ENCODE results near the gene TBCEL.

The TBCEL gene

GRCh38 chr11:121067026-121067425 is 43.1 kb downstream of the TBCEL start:
- no peak for DNase-seq

- peak; percentile 75 for DNase-seq
These were observed 43.6 kb downstream of the TBCEL start for GRCh38 chr11:121067453-121067852.

- no peak for DNase-seq
These were observed 44.2 kb downstream of the TBCEL start for GRCh38 chr11:121067962-121068647.

- no peak for DNase-seq
These were observed 44.9 kb downstream of the TBCEL start for GRCh38 chr11:121068787-121069186.

- no peak for DNase-seq
These were observed 47.3 kb downstream of the TBCEL start for GRCh38 chr11:121070951-121071845.

GRCh38 chr11:121071846-121072450 is 48.0 kb downstream of the TBCEL start:
- DNase-seq: no peak

- no peak for DNase-seq
These were observed 57.4 kb downstream of the TBCEL start for GRCh38 chr11:121081321-121081720.

GRCh38 chr11:121082219-121082618 is 58.3 kb downstream of the TBCEL start:
- no peak for DNase-seq

- no peak for DNase-seq
These were observed 58.8 kb downstream of the TBCEL start for GRCh38 chr11:121082670-121083069.

GRCh38 chr11:121086866-121087265 is 63.0 kb downstream of the TBCEL start:
- DNase-seq: no peak

- DNase-seq: no peak
These were observed 65.7 kb downstream of the TBCEL start for GRCh38 chr11:121089566-121089965.

GRCh38 chr11:121090145-121090721 is 66.3 kb downstream of the TBCEL start:
- DNase-seq: no peak

- no peak for DNase-seq
These were observed 67.7 kb downstream of the TBCEL start for GRCh38 chr11:121091492-121092152.

GRCh38 chr11:121095561-121095960 is 71.7 kb downstream of the TBCEL start:
- no peak for DNase-seq

GRCh38 chr11:121099364-121099763 is 75.5 kb downstream of the TBCEL start:
- DNase-seq: no peak

GRCh38 chr11:121099885-121100284 is 76.0 kb downstream of the TBCEL start:
- no peak for DNase-seq

- DNase-seq: no peak
These were observed 77.0 kb downstream of the TBCEL start, which contains the start of gene TECTA for GRCh38 chr11:121100943-121101342. Gene TECTA, plus strand, starts transcription at chr11:121101243. Its CDS starts 1,423 bp downstream, at chr11:121102666.

- no peak for DNase-seq
These were observed 80.4 kb downstream of the TBCEL start for GRCh38 chr11:121104312-121104762.

- no peak for DNase-seq
These were observed 81.2 kb downstream of the TBCEL start for GRCh38 chr11:121105063-121105480.

GRCh38 chr11:121105481-121106195 is 81.7 kb downstream of the TBCEL start:
- DNase-seq: no peak

- DNase-seq: peak; percentile 45
These were observed 82.9 kb downstream of the TBCEL start for GRCh38 chr11:121106812-121107211.

GRCh38 chr11:121108413-121108812 is 84.5 kb downstream of the TBCEL start:
- DNase-seq: no peak
